Measurements from ENCODE around the gene NFKB1. TPM values are rescaled to one million over a fixed set of nuclear protein-coding genes. Genes with fewer than 3 reads are reported as not detected.

NFKB1 gene
- total and polyA plus RNA-seq, 5 donors: 8.8 to 24.0 (median 21.8) TPM

DNA sequence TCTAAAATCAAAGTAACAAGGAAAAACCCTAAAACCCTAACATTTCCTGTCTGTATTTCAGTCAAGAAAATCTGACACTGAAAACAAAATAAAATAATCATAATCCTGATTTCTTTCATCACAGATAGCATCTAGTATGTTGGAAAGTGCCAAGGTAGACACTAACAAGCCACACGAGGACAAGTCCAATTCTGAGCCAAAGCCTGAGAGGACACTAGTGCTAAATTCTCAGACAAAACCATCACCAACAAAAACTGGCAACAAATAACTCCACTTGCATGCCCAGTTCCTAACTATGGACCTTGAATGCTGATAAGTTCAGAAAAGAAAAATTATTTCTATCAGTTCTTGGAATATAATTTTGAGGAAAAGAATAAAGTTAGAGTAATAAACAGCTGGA is 146.0 kb downstream of the NFKB1 start:
- Histone ChIP-seq H3K4me3 (ENCODE audit: low read length) (no peak overlapping the region), H3K9me3 (ENCODE audit: control insufficient read depth, low read length) (no peaks in the 10 kb centered on the region), H3K27ac (ENCODE audit: low read length) (no peak overlapping the region), H3K27me3 (ENCODE audit: control insufficient read depth, insufficient read depth) (no peaks in the 10 kb centered on the region), H3K4me1 (ENCODE audit: control insufficient read depth, insufficient read depth, low read length) (no peaks in the 10 kb centered on the region)
- ATAC-seq: peak; percentile 45 to 60
- DNase-seq: no peak
- WGBS: 33% methylated on average over 1 of the region's 1 CpG
- intact Hi-C loops (cut with DNase I): no loop called here

DNA sequence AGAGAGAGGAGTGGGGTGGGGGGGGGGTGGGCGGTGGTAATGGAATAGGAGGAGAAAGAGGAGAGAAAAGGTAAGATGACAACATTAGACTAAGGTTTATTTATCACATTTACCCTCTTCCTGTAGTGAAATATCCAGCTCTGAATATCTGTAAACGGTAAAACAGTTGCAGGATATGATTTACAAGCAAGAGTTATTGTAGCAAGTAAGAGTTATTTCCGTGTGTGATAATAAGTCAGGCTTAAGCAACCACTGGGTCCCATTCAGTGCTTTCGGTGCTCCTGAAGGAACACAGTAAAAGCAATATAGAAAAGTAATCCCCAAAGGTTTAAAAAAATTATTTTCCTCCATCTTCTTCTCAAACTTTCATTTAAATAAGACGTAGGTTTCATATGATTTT is 156.0 kb downstream of the NFKB1 start:
- WGBS: 80% methylated on average over 5 of the region's 5 CpGs
- intact Hi-C loops (cut with DNase I): no loop called here
- H3K4me3 ChIP-seq (ENCODE audit: low read length): no peak overlapping the region
- no peaks in the 10 kb centered on the region for H3K4me1 ChIP-seq (ENCODE audit: control insufficient read depth, insufficient read depth, low read length)
- ATAC-seq (no peak), DNase-seq (no peak)
- H3K27ac ChIP-seq (ENCODE audit: low read length): no peak overlapping the region
- H3K9me3 ChIP-seq (ENCODE audit: control insufficient read depth, low read length): no peaks in the 10 kb centered on the region
- H3K27me3 ChIP-seq (ENCODE audit: control insufficient read depth, insufficient read depth): no peaks in the 10 kb centered on the region

DNA sequence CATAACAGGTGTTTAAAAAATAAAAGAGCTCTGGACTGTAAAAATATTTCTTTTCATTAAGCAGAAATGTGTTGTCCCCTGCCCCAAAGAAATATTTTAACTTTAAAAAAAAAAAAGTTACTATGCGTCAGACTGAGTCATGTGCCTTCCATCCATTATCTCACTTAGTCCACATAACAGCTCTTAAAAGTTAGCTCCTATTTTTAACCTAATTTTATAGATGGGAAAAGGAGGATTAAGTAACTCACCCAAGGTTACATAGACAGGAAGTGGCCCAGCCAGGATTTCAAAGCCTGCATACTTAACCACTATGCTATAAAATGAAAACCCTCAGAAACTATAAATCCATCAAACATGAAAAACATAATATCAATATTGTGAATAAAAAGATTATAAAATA is 161.9 kb downstream of the NFKB1 start:
- Histone ChIP-seq H3K27ac (ENCODE audit: low read length) (no peak overlapping the region), H3K4me3 (ENCODE audit: low read length) (no peak overlapping the region), H3K27me3 (ENCODE audit: control insufficient read depth, insufficient read depth) (no peaks in the 10 kb centered on the region), H3K9me3 (ENCODE audit: control insufficient read depth, low read length) (no peaks in the 10 kb centered on the region), H3K4me1 (ENCODE audit: control insufficient read depth, insufficient read depth, low read length) (no peaks in the 10 kb centered on the region)
- no peak for DNase-seq
- 60% methylated on average over 1 of the region's 1 CpG for WGBS
- no peak for ATAC-seq
- intact Hi-C loops (cut with DNase I): no loop called here

- intact Hi-C loops (cut with DNase I): no loop called here
- DNase-seq: no peak
- no peak for ATAC-seq
- Histone ChIP-seq H3K27ac (ENCODE audit: low read length) (no peak overlapping the region), H3K27me3 (ENCODE audit: control insufficient read depth, insufficient read depth) (no peaks in the 10 kb centered on the region), H3K9me3 (ENCODE audit: control insufficient read depth, low read length) (no peaks in the 10 kb centered on the region), H3K4me3 (ENCODE audit: low read length) (no peak overlapping the region), H3K4me1 (ENCODE audit: control insufficient read depth, insufficient read depth, low read length) (no peaks in the 10 kb centered on the region)
- 89% methylated on average over 3 of the region's 3 CpGs for WGBS
Observed at GRCh38 chr4:102665527-102665926, 164.4 kb downstream of the NFKB1 start.

Other genes with a start within 250 kb of the NFKB1 start
- gene SLC39A8, start 155.9 kb upstream of the NFKB1 start, total RNA-seq: 10 to 100 TPM; 77.7 to 92.3 (median 81.2) TPM
- 60.5 TPM for gene SLC39A8, start 155.9 kb upstream of the NFKB1 start, polyA plus RNA-seq

All from right cardiac atrium (tissue), 5 donors.